NCI-H1105 treated with DMSO at 0.1 percent for 48 hours (cell line): ENCODE data around the gene LYZL1.
"Not testable (repeated sequence)": the region's sequence is repeated elsewhere in the genome, so short reads cannot be mapped to it uniquely, and the experiment has no call there.

Experiments used
- DNase-seq: peaks from one replicate; lab custom pipeline; 2025; lab: John Stamatoyannopoulos, UW

The LYZL1 gene

GRCh38 chr10:29263506-29263905 lies 25.4 kb upstream of the LYZL1 start:
- no peak for DNase-seq

- DNase-seq: no peak
Observed at GRCh38 chr10:29265210-29265768, 23.6 kb upstream of the LYZL1 start.

- no peak for DNase-seq
Observed at GRCh38 chr10:29266641-29267040, 22.2 kb upstream of the LYZL1 start.

GRCh38 chr10:29268011-29268410 lies 20.9 kb upstream of the LYZL1 start:
- DNase-seq: no peak

GRCh38 chr10:29269486-29269885 lies 19.4 kb upstream of the LYZL1 start:
- no peak for DNase-seq

- DNase-seq: no peak
Observed at GRCh38 chr10:29270883-29271282, 18.0 kb upstream of the LYZL1 start.

- no peak for DNase-seq
Observed at GRCh38 chr10:29271877-29272276, 17.0 kb upstream of the LYZL1 start.

- no peak for DNase-seq
Observed at GRCh38 chr10:29273478-29273877, 15.4 kb upstream of the LYZL1 start.

GRCh38 chr10:29276251-29276850 lies 12.5 kb upstream of the LYZL1 start:
- no peak for DNase-seq

GRCh38 chr10:29277296-29277695 lies 11.6 kb upstream of the LYZL1 start:
- no peak for DNase-seq

- DNase-seq: no peak
Observed at GRCh38 chr10:29279779-29280487, 8.9 kb upstream of the LYZL1 start.

- no peak for DNase-seq
Observed at GRCh38 chr10:29280488-29280840, 8.4 kb upstream of the LYZL1 start.

GRCh38 chr10:29285624-29286051 lies 3.2 kb upstream of the LYZL1 start:
- DNase-seq: no peak

GRCh38 chr10:29287635-29288034 lies 1.2 kb upstream of the LYZL1 start:
- DNase-seq: no peak

GRCh38 chr10:29291561-29291960 lies 2.7 kb downstream of the LYZL1 start:
- not testable (repeated sequence) for DNase-seq

GRCh38 chr10:29292406-29292805 lies 3.5 kb downstream of the LYZL1 start:
- DNase-seq: not testable (repeated sequence)

GRCh38 chr10:29295813-29296212 lies 6.9 kb downstream of the LYZL1 start:
- DNase-seq: no peak

- DNase-seq: no peak
Observed at GRCh38 chr10:29297678-29298077, 8.8 kb downstream of the LYZL1 start.

GRCh38 chr10:29301359-29301910 lies 12.6 kb downstream of the LYZL1 start:
- DNase-seq: no peak

GRCh38 chr10:29302499-29302898 lies 13.6 kb downstream of the LYZL1 start:
- DNase-seq: no peak

GRCh38 chr10:29304264-29304994 lies 15.6 kb downstream of the LYZL1 start:
- peak; percentile 42 for DNase-seq

GRCh38 chr10:29304995-29305335 lies 16.1 kb downstream of the LYZL1 start:
- DNase-seq: no peak

- no peak for DNase-seq
Observed at GRCh38 chr10:29306688-29307087, 17.8 kb downstream of the LYZL1 start.
